PC-3 (cell line): ENCODE results near the gene ZNF621. TPM values are rescaled to one million over a fixed set of nuclear protein-coding genes. Genes with fewer than 3 reads are reported as not detected.

Source experiments
- ATAC-seq: fragments of 200-7000 bp; cut with Tn5 transposase; 2 replicates; pipeline ENCODE4 v1.9.1; 2020; ENCODE audit warnings: mild to moderate bottlenecking, moderate library complexity
- BruUV-seq: library from RNA; stranded (reverse); fragments of 400-500 nt; replicated peaks from 2 replicates; lab custom pipeline; 2021; lab: Mats Ljungman, UMichigan
- CTCF ChIA-PET: fragments of 300-600 bp; sonication (Branson Sonifier 250); formaldehyde crosslinking; loops from one replicate; lab custom pipeline; 2022; ENCODE audit warnings: antibody characterized with exemption; lab: Charles Lee
- POLR2A ChIA-PET: fragments of 300-600 bp; sonication (Branson Sonifier 250); formaldehyde crosslinking; loops from one replicate; lab custom pipeline; 2022; ENCODE audit warnings: antibody characterized with exemption; ENCODE audit not compliant: unreplicated experiment; lab: Charles Lee
- DNase-seq: peaks from one replicate; pipeline ENCODE4 v3.0.0-alpha.2; 2015
- H2AFZ ChIP-seq: fragments of 300-600 bp; sonication (generic); 2 replicates; pipeline ENCODE4 v1.6.0; 2016; ENCODE audit warnings: antibody characterized with exemption, low read length
- H3F3A ChIP-seq: fragments of 300-600 bp; sonication (generic); one replicate; pipeline ENCODE4 v1.6.0; 2017; ENCODE audit warnings: antibody characterized with exemption, low read length, control low read depth, mild to moderate bottlenecking; ENCODE audit not compliant: unreplicated experiment
- H3K27ac ChIP-seq: fragments of 300-600 bp; sonication (generic); 2 replicates; pipeline ENCODE4 v1.5.1; 2016; ENCODE audit warnings: mild to moderate bottlenecking, low read length
- H3K27me3 ChIP-seq: fragments of 300-600 bp; sonication (generic); 2 replicates; pipeline ENCODE4 v1.6.1; 2016; ENCODE audit warnings: low read length, mixed read lengths
- H3K36me3 ChIP-seq: fragments of 300-600 bp; sonication (generic); 2 replicates; pipeline ENCODE4 v1.6.1; 2016; ENCODE audit warnings: low read depth, mixed run types, low read length, mixed read lengths
- H3K4me1 ChIP-seq: fragments of 300-600 bp; sonication (generic); 2 replicates; pipeline ENCODE4 v1.5.1; 2016; ENCODE audit warnings: low read length; ENCODE audit not compliant: insufficient read depth
- H3K4me2 ChIP-seq: fragments of 300-600 bp; sonication (generic); 2 replicates; pipeline ENCODE4 v1.6.0; 2016; ENCODE audit warnings: low read length
- H3K4me3 ChIP-seq: fragments of 300-600 bp; sonication (generic); 2 replicates; pipeline ENCODE4 v1.5.1; 2016; ENCODE audit warnings: mild to moderate bottlenecking, low read length, mixed read lengths
- H3K79me2 ChIP-seq: fragments of 300-600 bp; sonication (generic); 2 replicates; pipeline ENCODE4 v1.6.1; 2017; ENCODE audit warnings: low read length, mixed read lengths
- H3K9ac ChIP-seq: fragments of 300-600 bp; sonication (generic); 2 replicates; pipeline ENCODE4 v1.6.0; 2016; ENCODE audit warnings: mild to moderate bottlenecking, low read length
- H3K9me2 ChIP-seq: fragments of 300-600 bp; sonication (generic); replicated peaks from 2 replicates; pipeline ENCODE4 v1.6.1; 2016; ENCODE audit warnings: mixed run types, low read length, mixed read lengths
- H3K9me3 ChIP-seq: fragments of 300-600 bp; sonication (generic); 2 replicates; pipeline ENCODE4 v1.6.1; 2016; ENCODE audit warnings: low read length, mixed read lengths
- H4K20me1 ChIP-seq: fragments of 300-600 bp; sonication (generic); 2 replicates; pipeline ENCODE4 v1.6.1; 2016; ENCODE audit warnings: low read length, mixed read lengths
- EZH2 ChIP-seq: fragments of 300-600 bp; sonication (generic); IDR thresholded peaks from one replicate; pipeline ENCODE4 v1.6.1; 2017; ENCODE audit warnings: antibody characterized with exemption, mild to moderate bottlenecking, low read length; ENCODE audit not compliant: unreplicated experiment
- EZH2phosphoT487 ChIP-seq: fragments of 300-600 bp; sonication (generic); IDR thresholded peaks from 2 replicates; pipeline ENCODE4 v1.6.1; 2018; ENCODE audit warnings: mild to moderate bottlenecking, antibody characterized with exemption, low read length, borderline replicate concordance
- intact Hi-C: fragments of 100-400 bp; cut with micrococcal nuclease; formaldehyde crosslinking; loops from 2 replicates; pipeline ENCODE4 v1.9.0; 2023
- total RNA-seq: library from RNA; depleted of rRNA; stranded (reverse); fragments of >200 nt; gene quantifications from 2 replicates; pipeline ENCODE4 v1.2.3, GENCODE V29; 2014
- TF ChIP-seq, protein P1 (sequence below): fragments of 300-600 bp; sonication (generic); conservative IDR thresholded peaks from 2 replicates; pipeline ENCODE4 v1.5.1; 2017; ENCODE audit warnings: antibody characterized with exemption, low read depth, mild to moderate bottlenecking, low read length

The ZNF621 gene
- total RNA-seq, 1 experiment from 2014 or later = 17.0 TPM

- H3K4me3 ChIP-seq = no peak overlapping the region
- no peaks in the 10 kb centered on the region for H4K20me1 ChIP-seq
- H3K4me2 ChIP-seq = no peak overlapping the region
- H3F3A ChIP-seq = no peaks in the 10 kb centered on the region
- no peak overlapping the region for H3K27ac ChIP-seq
- no peaks in the 10 kb centered on the region for H3K79me2 ChIP-seq
- H2AFZ ChIP-seq = no peak overlapping the region
- DNase-seq (no peak), ATAC-seq (no peak)
- no peaks in the 10 kb centered on the region for H3K4me1 ChIP-seq
- H3K36me3 ChIP-seq = no peaks in the 10 kb centered on the region
- H3K9me2 ChIP-seq = no peaks in the 10 kb centered on the region
- POLR2A ChIA-PET = no interaction called here
- no peaks in the 10 kb centered on the region for H3K9me3 ChIP-seq
- CTCF ChIA-PET = interaction anchor here (0.6 kb wide), 1 partner anchor 75 kb away, joined by 3 read pairs; the partner anchor contains the start of gene ZNF620
- intact Hi-C loops = loop anchor here (2.0 to 5.0 kb wide), 2 partner anchors 254 to 621 kb away; no protein-coding TSS in a partner anchor
- BruUV-seq = no TSS peak
- peaks cover 31% of the 10 kb centered on the region for H3K27me3 ChIP-seq
- TF ChIP-seq EZH2phosphoT487 = no peak
- TF ChIP-seq, protein P1, sequence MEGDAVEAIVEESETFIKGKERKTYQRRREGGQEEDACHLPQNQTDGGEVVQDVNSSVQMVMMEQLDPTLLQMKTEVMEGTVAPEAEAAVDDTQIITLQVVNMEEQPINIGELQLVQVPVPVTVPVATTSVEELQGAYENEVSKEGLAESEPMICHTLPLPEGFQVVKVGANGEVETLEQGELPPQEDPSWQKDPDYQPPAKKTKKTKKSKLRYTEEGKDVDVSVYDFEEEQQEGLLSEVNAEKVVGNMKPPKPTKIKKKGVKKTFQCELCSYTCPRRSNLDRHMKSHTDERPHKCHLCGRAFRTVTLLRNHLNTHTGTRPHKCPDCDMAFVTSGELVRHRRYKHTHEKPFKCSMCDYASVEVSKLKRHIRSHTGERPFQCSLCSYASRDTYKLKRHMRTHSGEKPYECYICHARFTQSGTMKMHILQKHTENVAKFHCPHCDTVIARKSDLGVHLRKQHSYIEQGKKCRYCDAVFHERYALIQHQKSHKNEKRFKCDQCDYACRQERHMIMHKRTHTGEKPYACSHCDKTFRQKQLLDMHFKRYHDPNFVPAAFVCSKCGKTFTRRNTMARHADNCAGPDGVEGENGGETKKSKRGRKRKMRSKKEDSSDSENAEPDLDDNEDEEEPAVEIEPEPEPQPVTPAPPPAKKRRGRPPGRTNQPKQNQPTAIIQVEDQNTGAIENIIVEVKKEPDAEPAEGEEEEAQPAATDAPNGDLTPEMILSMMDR = no peak
- TF ChIP-seq EZH2 = no peak
- H3K9ac ChIP-seq = no peak overlapping the region
Observed at GRCh38 chr3:40581166-40581565, 56.4 kb downstream of the ZNF621 start.

- Histone ChIP-seq H3K4me1 (no peaks in the 10 kb centered on the region), H3F3A (no peaks in the 10 kb centered on the region), H3K9me3 (no peaks in the 10 kb centered on the region), H3K79me2 (no peaks in the 10 kb centered on the region), H3K9ac (no peak overlapping the region), H2AFZ (no peak overlapping the region), H3K4me2 (no peak overlapping the region), H3K9me2 (no peaks in the 10 kb centered on the region), H4K20me1 (no peaks in the 10 kb centered on the region), H3K27ac (no peak overlapping the region), H3K4me3 (no peak overlapping the region), H3K27me3 (peaks cover 18% of the 10 kb centered on the region), H3K36me3 (no peaks in the 10 kb centered on the region)
- no peak for ATAC-seq
- DNase-seq = no peak
- ChIA-PET CTCF (no interaction called here), POLR2A (no interaction called here)
- BruUV-seq = no TSS peak
- TF ChIP-seq, protein P1 = no peak
- TF ChIP-seq EZH2 (no peak), EZH2phosphoT487 (no peak)
- intact Hi-C loops = loop anchor here (5.0 kb wide), 1 partner anchor 620 kb away; no protein-coding TSS in a partner anchor
Observed at GRCh38 chr3:40582401-40583027, 57.8 kb downstream of the ZNF621 start.

DNA sequence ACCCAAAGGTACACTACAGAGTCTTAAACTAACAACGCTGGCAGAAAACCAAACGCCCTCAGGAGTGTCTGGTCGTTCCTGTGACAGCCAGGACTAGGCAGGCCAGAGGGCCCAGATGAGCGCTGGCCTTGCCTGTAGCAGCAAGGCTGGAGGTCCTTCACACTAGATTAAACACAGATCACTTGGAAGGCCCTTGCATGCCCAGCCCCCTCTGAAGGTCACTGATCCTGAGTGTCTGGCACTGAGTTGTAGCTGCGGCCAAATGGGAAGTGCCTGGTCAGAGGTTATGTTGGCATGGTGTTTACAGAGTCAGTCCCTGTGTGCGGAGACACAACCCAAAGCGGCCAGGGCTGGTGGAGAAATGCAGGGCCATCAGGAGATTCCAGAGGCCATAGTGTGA, 58.9 kb downstream of the ZNF621 start:
- Histone ChIP-seq H3K4me3 (no peak overlapping the region), H3K36me3 (no peaks in the 10 kb centered on the region), H4K20me1 (no peaks in the 10 kb centered on the region), H2AFZ (no peak overlapping the region), H3K4me1 (no peaks in the 10 kb centered on the region), H3K27me3 (peaks cover 7% of the 10 kb centered on the region), H3K9me2 (no peaks in the 10 kb centered on the region), H3K27ac (no peak overlapping the region), H3K79me2 (no peaks in the 10 kb centered on the region), H3K4me2 (no peak overlapping the region), H3F3A (no peaks in the 10 kb centered on the region), H3K9ac (no peak overlapping the region), H3K9me3 (no peaks in the 10 kb centered on the region)
- BruUV-seq = no TSS peak
- intact Hi-C loops = loop anchor here (1.0 to 5.0 kb wide), 2 partner anchors 619 to 1134 kb away; no protein-coding TSS in a partner anchor
- ChIA-PET CTCF (no interaction called here), POLR2A (no interaction called here)
- DNase-seq (no peak), ATAC-seq (no peak)
- TF ChIP-seq, protein P1 = no peak
- no peak for TF ChIP-seq EZH2phosphoT487
- no peak for TF ChIP-seq EZH2
